Stimulated activated CD4-positive, alpha-beta T cell treated with anti-CD3 and anti-CD28 coated beads, Interleukin-1b, Interleukin-23, amount 100 ng/mL, for 4 hours (primary cell): ENCODE measurements around the gene ATOSA.

Experiments
- DNase-seq, 2 donors: peaks; one replicate each; pipeline ENCODE4 v3.0.0-alpha.2; 2020; ENCODE audit warnings: low read depth in 2 of 2

Gene ATOSA

GRCh38 chr15:52679232-52680040 is at the start of gene ATOSA:
ATOSA (minus strand) TSS chr15:52679388; CDS start chr15:52678021, 1,367 bp downstream.
- peak; percentile 77 to 79 for DNase-seq

GRCh38 chr15:52728899-52729298 is 49.7 kb upstream of the ATOSA start:
- DNase-seq: no peak

GRCh38 chr15:52727815-52728214 is 48.6 kb upstream of the ATOSA start:
- DNase-seq: no peak

- DNase-seq: no peak
Measured at GRCh38 chr15:52726195-52726594, 47.0 kb upstream of the ATOSA start.

- no peak for DNase-seq
Measured at GRCh38 chr15:52718551-52718950, 39.4 kb upstream of the ATOSA start.

GRCh38 chr15:52717924-52718323 is 38.7 kb upstream of the ATOSA start:
- DNase-seq: no peak

- no peak for DNase-seq
Measured at GRCh38 chr15:52717481-52717880, 38.3 kb upstream of the ATOSA start.

- DNase-seq: no peak
Measured at GRCh38 chr15:52716536-52716935, 37.3 kb upstream of the ATOSA start.

GRCh38 chr15:52715411-52715810 is 36.2 kb upstream of the ATOSA start:
- DNase-seq: no peak

GRCh38 chr15:52714968-52715367 is 35.8 kb upstream of the ATOSA start:
- DNase-seq: no peak

- no peak for DNase-seq
Measured at GRCh38 chr15:52710708-52711389, 31.7 kb upstream of the ATOSA start.

GRCh38 chr15:52710050-52710707 is 31.0 kb upstream of the ATOSA start:
- DNase-seq: no peak

GRCh38 chr15:52709187-52709981 is 30.2 kb upstream of the ATOSA start:
- DNase-seq: no peak

GRCh38 chr15:52706091-52706490 is 26.9 kb upstream of the ATOSA start:
- no peak for DNase-seq

GRCh38 chr15:52702390-52702789 is 23.2 kb upstream of the ATOSA start:
- no peak for DNase-seq

GRCh38 chr15:52699457-52699856 is 20.3 kb upstream of the ATOSA start:
- no peak for DNase-seq

- no peak for DNase-seq
Measured at GRCh38 chr15:52698514-52698913, 19.3 kb upstream of the ATOSA start.

- DNase-seq: no peak
Measured at GRCh38 chr15:52697051-52697450, 17.9 kb upstream of the ATOSA start.

GRCh38 chr15:52695154-52695553 is 16.0 kb upstream of the ATOSA start:
- DNase-seq: no peak

GRCh38 chr15:52689562-52689961 is 10.4 kb upstream of the ATOSA start:
- no peak for DNase-seq

- DNase-seq: no peak
Measured at GRCh38 chr15:52683580-52683979, 4.4 kb upstream of the ATOSA start.

GRCh38 chr15:52682781-52683180 is 3.6 kb upstream of the ATOSA start:
- DNase-seq: no peak
